Activated T-helper 2 cell treated with anti-CD3 and anti-CD28 coated beads, Interferon-gamma antibody, Interleukin-2, Interleukin-4, amounts not matched to agents 10 μg/mL and 5 μg/mL and 100 μg/mL, durations not matched to agents 14 hours and 24 hours and 36 hours (primary cell): Measurements from ENCODE around the gene MBOAT1. TPM values are rescaled to one million over a fixed set of nuclear protein-coding genes. Genes with fewer than 3 reads are reported as not detected.
"Not testable (repeated sequence)": the region's sequence is repeated elsewhere in the genome, so short reads cannot be mapped to it uniquely, and the experiment has no call there.

Experiments
- DNase-seq: peaks from one replicate; pipeline ENCODE4 v3.0.0; 2021; ENCODE audit warnings: low spot score
- H3K27ac Mint-ChIP-seq: one replicate; pipeline ENCODE4 v1.8.0; 2021; ENCODE audit warnings: mixed read lengths
- H3K27me3 Mint-ChIP-seq: one replicate; pipeline ENCODE4 v1.8.0; 2021; ENCODE audit warnings: low read depth, mixed read lengths
- H3K36me3 Mint-ChIP-seq: one replicate; pipeline ENCODE4 v1.8.0; 2021; ENCODE audit warnings: low read depth, mixed read lengths
- H3K4me1 Mint-ChIP-seq: one replicate; pipeline ENCODE4 v1.8.0; 2021; ENCODE audit warnings: low read depth, mixed read lengths
- H3K4me3 Mint-ChIP-seq: one replicate; pipeline ENCODE4 v1.8.0; 2021; ENCODE audit warnings: low read depth, mild to moderate bottlenecking, moderate library complexity, mixed read lengths
- H3K9me3 Mint-ChIP-seq: one replicate; pipeline ENCODE4 v1.8.0; 2021; ENCODE audit warnings: mixed read lengths
- intact Hi-C: fragments of 100-400 bp; cut with micrococcal nuclease; formaldehyde crosslinking; loops from one replicate; pipeline ENCODE4 v1.15.1; 2023
- total RNA-seq: library from RNA; stranded (reverse); gene quantifications from 2 replicates; pipeline ENCODE4 v1.2.3, GENCODE V29; 2022

The MBOAT1 gene
- total RNA-seq, 1 donor from 2014 or later: 32.8 TPM

- Mint-ChIP-seq H3K4me3 (no peak overlapping the region), H3K27me3 (no peaks in the 10 kb centered on the region), H3K36me3 (peaks cover 60% of the 10 kb centered on the region), H3K27ac (no peak overlapping the region), H3K4me1 (peaks cover 11% of the 10 kb centered on the region), H3K9me3 (no peaks in the 10 kb centered on the region)
- no peak for DNase-seq
- intact Hi-C loops: no loop called here
Measured at GRCh38 chr6:20153194-20153593, 59.1 kb downstream of the MBOAT1 start.

- no peaks in the 10 kb centered on the region for H3K27me3 Mint-ChIP-seq
Measured at GRCh38 chr6:20148433-20148832, 63.8 kb downstream of the MBOAT1 start.

GRCh38 chr6:20147469-20147868 lies 64.8 kb downstream of the MBOAT1 start:
- no peak for DNase-seq
- H3K27ac Mint-ChIP-seq: no peak overlapping the region
- no peaks in the 10 kb centered on the region for H3K27me3 Mint-ChIP-seq
- peaks cover under 1% of the 10 kb centered on the region for H3K4me1 Mint-ChIP-seq
- no peak overlapping the region for H3K4me3 Mint-ChIP-seq
- peaks cover 8% of the 10 kb centered on the region for H3K9me3 Mint-ChIP-seq
- intact Hi-C loops: no loop called here
- H3K36me3 Mint-ChIP-seq: peaks cover 46% of the 10 kb centered on the region

More at GRCh38 chr6:20148433-20148832, 63.8 kb downstream of the MBOAT1 start:
- intact Hi-C loops: no loop called here
- Mint-ChIP-seq H3K27ac (no peak overlapping the region), H3K4me1 (peaks cover 2% of the 10 kb centered on the region), H3K9me3 (peaks cover 8% of the 10 kb centered on the region), H3K4me3 (no peak overlapping the region), H3K36me3 (peaks cover 46% of the 10 kb centered on the region)
- DNase-seq: no peak

- H3K36me3 Mint-ChIP-seq: peaks cover 45% of the 10 kb centered on the region
- H3K27ac Mint-ChIP-seq, H3K27me3 Mint-ChIP-seq, H3K9me3 Mint-ChIP-seq, H3K4me1 Mint-ChIP-seq, H3K4me3 Mint-ChIP-seq, intact Hi-C loops, DNase-seq: not testable (repeated sequence)
Measured at GRCh38 chr6:20146831-20147230, 65.4 kb downstream of the MBOAT1 start.

- no peak for DNase-seq
- peaks cover 45% of the 10 kb centered on the region for H3K36me3 Mint-ChIP-seq
- H3K4me1 Mint-ChIP-seq: no peaks in the 10 kb centered on the region
- no peak overlapping the region for H3K4me3 Mint-ChIP-seq
- intact Hi-C loops: no loop called here
- H3K27ac Mint-ChIP-seq: no peak overlapping the region
- peaks cover 8% of the 10 kb centered on the region for H3K9me3 Mint-ChIP-seq
- H3K27me3 Mint-ChIP-seq: no peaks in the 10 kb centered on the region
Measured at GRCh38 chr6:20146291-20146690, 66.0 kb downstream of the MBOAT1 start.

GRCh38 chr6:20142866-20143265 lies 69.4 kb downstream of the MBOAT1 start:
- Mint-ChIP-seq H3K4me1 (peaks cover 7% of the 10 kb centered on the region), H3K27me3 (no peaks in the 10 kb centered on the region), H3K36me3 (peaks cover 48% of the 10 kb centered on the region), H3K4me3 (no peak overlapping the region), H3K27ac (no peak overlapping the region), H3K9me3 (peaks cover 8% of the 10 kb centered on the region)
- no peak for DNase-seq
- intact Hi-C loops: no loop called here

- Mint-ChIP-seq H3K36me3 (peaks cover 56% of the 10 kb centered on the region), H3K27ac (no peak overlapping the region), H3K27me3 (no peaks in the 10 kb centered on the region), H3K9me3 (peaks cover 6% of the 10 kb centered on the region), H3K4me3 (no peak overlapping the region), H3K4me1 (peaks cover 16% of the 10 kb centered on the region)
- intact Hi-C loops: no loop called here
- DNase-seq: no peak
Measured at GRCh38 chr6:20141931-20142330, 70.3 kb downstream of the MBOAT1 start.

- H3K4me3 Mint-ChIP-seq, H3K27ac Mint-ChIP-seq, H3K9me3 Mint-ChIP-seq, intact Hi-C loops, H3K27me3 Mint-ChIP-seq, DNase-seq: not testable (repeated sequence)
- H3K4me1 Mint-ChIP-seq: peaks cover 16% of the 10 kb centered on the region
- H3K36me3 Mint-ChIP-seq: peaks cover 64% of the 10 kb centered on the region
Measured at GRCh38 chr6:20139127-20139963, 72.9 kb downstream of the MBOAT1 start.

GRCh38 chr6:20137837-20138236 lies 74.4 kb downstream of the MBOAT1 start:
- DNase-seq: no peak
- Mint-ChIP-seq H3K4me1 (peaks cover 18% of the 10 kb centered on the region), H3K4me3 (no peak overlapping the region), H3K27me3 (no peaks in the 10 kb centered on the region), H3K9me3 (no peaks in the 10 kb centered on the region), H3K36me3 (peaks cover 71% of the 10 kb centered on the region), H3K27ac (no peak overlapping the region)
- intact Hi-C loops: no loop called here

- peaks cover 75% of the 10 kb centered on the region for H3K36me3 Mint-ChIP-seq
- H3K9me3 Mint-ChIP-seq: no peaks in the 10 kb centered on the region
- DNase-seq: no peak
- intact Hi-C loops: no loop called here
- no peak overlapping the region for H3K4me3 Mint-ChIP-seq
- H3K27me3 Mint-ChIP-seq: no peaks in the 10 kb centered on the region
- H3K4me1 Mint-ChIP-seq: peaks cover 18% of the 10 kb centered on the region
- H3K27ac Mint-ChIP-seq: no peak overlapping the region
Measured at GRCh38 chr6:20137240-20137639, 75.0 kb downstream of the MBOAT1 start.

- Mint-ChIP-seq H3K9me3 (no peaks in the 10 kb centered on the region), H3K27ac (no peak overlapping the region), H3K36me3 (peaks cover 74% of the 10 kb centered on the region), H3K4me3 (no peak overlapping the region), H3K4me1 (peaks cover 18% of the 10 kb centered on the region), H3K27me3 (no peaks in the 10 kb centered on the region)
- intact Hi-C loops: no loop called here
- no peak for DNase-seq
Measured at GRCh38 chr6:20135677-20136268, 76.5 kb downstream of the MBOAT1 start.

- intact Hi-C loops: no loop called here
- no peaks in the 10 kb centered on the region for H3K27me3 Mint-ChIP-seq
Measured at GRCh38 chr6:20134613-20135012, 77.7 kb downstream of the MBOAT1 start.

GRCh38 chr6:20129290-20130088 lies 82.8 kb downstream of the MBOAT1 start:
- Mint-ChIP-seq H3K36me3 (peaks cover 60% of the 10 kb centered on the region), H3K9me3 (no peaks in the 10 kb centered on the region), H3K27ac (no peak overlapping the region), H3K4me1 (peaks cover 10% of the 10 kb centered on the region), H3K4me3 (no peak overlapping the region), H3K27me3 (no peaks in the 10 kb centered on the region)
- DNase-seq: no peak
- intact Hi-C loops: no loop called here

More at GRCh38 chr6:20134613-20135012, 77.7 kb downstream of the MBOAT1 start:
- Mint-ChIP-seq H3K4me3 (no peak overlapping the region), H3K36me3 (peaks cover 74% of the 10 kb centered on the region), H3K4me1 (peaks cover 14% of the 10 kb centered on the region), H3K9me3 (no peaks in the 10 kb centered on the region), H3K27ac (no peak overlapping the region)
- DNase-seq: no peak
